H1 (cell line): Measurements from ENCODE around the gene AMBP. TPM values are rescaled to one million over a fixed set of nuclear protein-coding genes. Genes with fewer than 3 reads are reported as not detected.

Experiments
- CTCF ChIA-PET: fragments of 300-600 bp; sonication (Branson Sonifier 250); formaldehyde crosslinking; loops from one replicate; lab custom pipeline; 2021; ENCODE audit not compliant: partially characterized antibody; lab: Charles Lee
- POLR2A ChIA-PET: fragments of 300-600 bp; sonication (Branson Sonifier 250); formaldehyde crosslinking; loops from one replicate; lab custom pipeline; 2021; ENCODE audit warnings: inconsistent platforms; ENCODE audit not compliant: partially characterized antibody; lab: Charles Lee
- DNase-seq, 2 experiments: peaks; one replicate each; pipeline versions ENCODE4 v3.0.0 to v3.0.0-alpha.2; 2010 to 2022; ENCODE audit warnings: low spot score in 2 of 2, low read depth in 1 of 2, mixed read lengths in 1 of 2
- FAIRE-seq: peaks from 2 replicates; lab custom pipeline; 2011; peaks lifted over from hg19 to GRCh38; lab: Jason Lieb, UNC
- H2AFZ ChIP-seq: 2 replicates; pipeline ENCODE4 v1.8.1; 2012; ENCODE audit warnings: low read length, inconsistent platforms
- H2AK5ac ChIP-seq: 2 replicates; pipeline ENCODE4 v1.6.1; 2013; ENCODE audit warnings: low read depth, low read length
- H2BK120ac ChIP-seq: replicated peaks from 2 replicates; pipeline ENCODE3; 2013; ENCODE audit warnings: low read depth, low read length, inconsistent platforms
- H2BK12ac ChIP-seq: 2 replicates; pipeline ENCODE4 v1.6.1; 2013; ENCODE audit warnings: low read depth, low read length
- H2BK15ac ChIP-seq: 2 replicates; pipeline ENCODE4 v1.6.1; 2013; ENCODE audit warnings: low read length
- H2BK20ac ChIP-seq: 2 replicates; pipeline ENCODE4 v1.6.1; 2013; ENCODE audit warnings: low read length
- H2BK5ac ChIP-seq: 2 replicates; pipeline ENCODE4 v1.6.1; 2013; ENCODE audit warnings: low read depth, low read length
- H3K14ac ChIP-seq: 2 replicates; pipeline ENCODE4 v1.6.1; 2013; ENCODE audit warnings: inconsistent platforms; ENCODE audit not compliant: insufficient read length
- H3K18ac ChIP-seq: 2 replicates; pipeline ENCODE4 v1.6.1; 2013; ENCODE audit warnings: low read length; ENCODE audit errors: extremely low read depth
- H3K23ac ChIP-seq: 2 replicates; pipeline ENCODE4 v1.6.1; 2013; ENCODE audit warnings: inconsistent platforms; ENCODE audit not compliant: insufficient read length
- H3K23me2 ChIP-seq: 2 replicates; pipeline ENCODE4 v1.6.1; 2013; ENCODE audit warnings: low read depth, low read length
- H3K27ac ChIP-seq: 2 replicates; pipeline ENCODE4 v1.6.1; 2011; ENCODE audit warnings: low read depth, low read length, inconsistent platforms
- H3K27me3 ChIP-seq, 4 experiments: replicated peaks in 1 of 4; 1 replicate in 1 of 4; 2 replicates in 3 of 4; pipeline versions ENCODE4 v1.6.1 to v1.8.1; 2011 to 2013; ENCODE audit warnings: low read length in 3 of 4, mild to moderate bottlenecking in 3 of 4, inconsistent platforms in 2 of 4, mixed read lengths in 2 of 4, moderate library complexity in 1 of 4; ENCODE audit not compliant: control insufficient read depth in 3 of 4, insufficient read depth in 3 of 4; ENCODE audit errors: extremely low read depth in 1 of 4
- H3K36me3 ChIP-seq, 4 experiments: 2 replicates each; pipeline versions ENCODE4 v1.6.1 to v1.8.1; 2011 to 2013; ENCODE audit warnings: mild to moderate bottlenecking in 4 of 4, low read length in 3 of 4, moderate library complexity in 2 of 4, control low read depth in 1 of 4, inconsistent platforms in 1 of 4; ENCODE audit not compliant: insufficient read depth in 4 of 4, control insufficient read depth in 2 of 4
- H3K4ac ChIP-seq: replicated peaks from 2 replicates; pipeline ENCODE3; 2013; ENCODE audit warnings: low read length, low read depth, mixed read lengths, inconsistent platforms; ENCODE audit not compliant: insufficient read length
- H3K4me1 ChIP-seq, 4 experiments: replicated peaks in 1 of 4; 1 replicate in 1 of 4; 2 replicates in 3 of 4; pipeline versions ENCODE4 v1.6.1 to v1.8.1; 2011 to 2013; ENCODE audit warnings: low read length in 3 of 4, inconsistent platforms in 2 of 4, mixed read lengths in 1 of 4; ENCODE audit not compliant: insufficient read depth in 4 of 4, control insufficient read depth in 3 of 4
- H3K4me2 ChIP-seq, 2 experiments: 2 replicates each; pipeline versions ENCODE4 v1.6.1 to v1.8.1; 2011 to 2013; ENCODE audit warnings: low read depth in 2 of 2, low read length in 2 of 2, control low read depth in 1 of 2, inconsistent platforms in 1 of 2, mild to moderate bottlenecking in 1 of 2; ENCODE audit not compliant: insufficient read depth in 1 of 2
- H3K4me3 ChIP-seq, 4 experiments: fragments of 200-600, 300-600 bp in 1 of 4; sonication (generic), shearing (Covaris generic), sonication (Bioruptor Twin) in 1 of 4; 2 replicates each; pipeline versions ENCODE4 v1.5.1 to v1.8.1; 2011 to 2016; ENCODE audit warnings: low read length in 4 of 4, low read depth in 3 of 4, control low read depth in 2 of 4, inconsistent platforms in 2 of 4, mild to moderate bottlenecking in 2 of 4, mixed read lengths in 1 of 4, moderate library complexity in 1 of 4; ENCODE audit not compliant: insufficient read depth in 2 of 4; ENCODE audit errors: extremely low read depth in 1 of 4
- H3K56ac ChIP-seq: replicated peaks from 2 replicates; pipeline ENCODE3; 2013; ENCODE audit warnings: low read depth, mild to moderate bottlenecking, mixed read lengths, low read length, inconsistent platforms; ENCODE audit not compliant: insufficient read length
- H3K79me1 ChIP-seq: 2 replicates; pipeline ENCODE4 v1.6.1; 2013; ENCODE audit warnings: low read depth, low read length, control low read depth
- H3K79me2 ChIP-seq, 2 experiments: 2 replicates each; pipeline versions ENCODE4 v1.6.1 to v1.8.1; 2012 to 2013; ENCODE audit warnings: low read length in 2 of 2, mild to moderate bottlenecking in 2 of 2, inconsistent platforms in 1 of 2; ENCODE audit not compliant: insufficient read depth in 2 of 2, control insufficient read depth in 1 of 2
- H3K9ac ChIP-seq, 4 experiments: replicated peaks in 1 of 4; 1 replicate in 1 of 4; 2 replicates in 3 of 4; pipeline versions ENCODE4 v1.6.1 to v1.8.1; 2011 to 2013; ENCODE audit warnings: low read depth in 3 of 4, low read length in 3 of 4, control low read depth in 2 of 4, mild to moderate bottlenecking in 2 of 4, moderate library complexity in 2 of 4, inconsistent platforms in 1 of 4; ENCODE audit errors: extremely low read depth in 1 of 4
- H3K9me3 ChIP-seq, 2 experiments: 2 replicates each; pipeline versions ENCODE4 v1.6.1 to v1.8.1; 2012 to 2013; ENCODE audit warnings: mild to moderate bottlenecking in 2 of 2, moderate library complexity in 2 of 2, control low read depth in 1 of 2, inconsistent platforms in 1 of 2, low read depth in 1 of 2, low read length in 1 of 2, mixed read lengths in 1 of 2; ENCODE audit not compliant: insufficient read depth in 2 of 2
- H4K20me1 ChIP-seq, 2 experiments: replicated peaks in 1 of 2; 2 replicates each; pipeline versions ENCODE3 to v1.8.1; 2011 to 2013; ENCODE audit warnings: inconsistent platforms in 2 of 2, low read length in 2 of 2, mild to moderate bottlenecking in 1 of 2; ENCODE audit not compliant: insufficient read depth in 2 of 2, control insufficient read depth in 1 of 2
- H4K5ac ChIP-seq: 2 replicates; pipeline ENCODE4 v1.6.1; 2013; ENCODE audit warnings: low read length, low read depth, mixed read lengths, inconsistent platforms; ENCODE audit not compliant: insufficient read length
- H4K8ac ChIP-seq: 2 replicates; pipeline ENCODE4 v1.8.0; 2013; ENCODE audit warnings: mild to moderate bottlenecking, moderate library complexity, low read length, inconsistent platforms; ENCODE audit not compliant: insufficient read depth; ENCODE audit errors: extremely low read depth
- H4K91ac ChIP-seq: replicated peaks from 2 replicates; pipeline ENCODE3; 2013; ENCODE audit warnings: low read length, mixed read lengths, inconsistent platforms; ENCODE audit not compliant: insufficient read length
- BACH1 ChIP-seq: IDR thresholded peaks from 2 replicates; pipeline ENCODE4 v1.6.1; 2012; ENCODE audit warnings: low read length, improper control_type of control experiment
- CBX5 ChIP-seq: fragments of 300-800, 300-1000 bp; sonication (generic); IDR thresholded peaks from 2 replicates; pipeline ENCODE4 v1.7.1; 2016; ENCODE audit warnings: antibody characterized with exemption, low read length, low read depth
- CHD1 ChIP-seq: IDR thresholded peaks from 2 replicates; pipeline ENCODE4 v1.6.1; 2012; ENCODE audit warnings: low read depth, low read length, improper control_type of control experiment
- FOSL1 ChIP-seq: IDR thresholded peaks from 2 replicates; pipeline ENCODE4 v1.6.1; 2011; ENCODE audit warnings: mild to moderate bottlenecking, low read depth, low read length, moderate library complexity; ENCODE audit not compliant: insufficient read depth
- GABPA ChIP-seq: IDR thresholded peaks from 2 replicates; pipeline ENCODE4 v1.6.1; 2011; ENCODE audit warnings: mild to moderate bottlenecking, low read length, moderate library complexity, borderline replicate concordance; ENCODE audit not compliant: insufficient read depth
- NANOG ChIP-seq: IDR thresholded peaks from 2 replicates; pipeline ENCODE4 v1.6.1; 2011; ENCODE audit warnings: low read length, low read depth, mild to moderate bottlenecking, inconsistent platforms; ENCODE audit not compliant: insufficient read depth, poor library complexity, severe bottlenecking
- RAD21 ChIP-seq, 2 experiments: IDR thresholded peaks in 1 of 2; conservative IDR thresholded peaks in 1 of 2; 2 replicates each; pipeline ENCODE4 v1.6.1; 2011; ENCODE audit warnings: low read depth in 2 of 2, low read length in 2 of 2, improper control_type of control experiment in 1 of 2, inconsistent platforms in 1 of 2, mild to moderate bottlenecking in 1 of 2, moderate library complexity in 1 of 2
- RXRA ChIP-seq: IDR thresholded peaks from 2 replicates; pipeline ENCODE4 v1.6.1; 2011; ENCODE audit warnings: low read depth, mild to moderate bottlenecking, low read length, moderate library complexity; ENCODE audit not compliant: insufficient read depth
- TAF1 ChIP-seq: IDR thresholded peaks from 2 replicates; pipeline ENCODE4 v1.6.1; 2011; ENCODE audit warnings: mild to moderate bottlenecking, low read depth, low read length
- USF2 ChIP-seq: IDR thresholded peaks from 2 replicates; pipeline ENCODE4 v1.6.1; 2011; ENCODE audit warnings: low read length, improper control_type of control experiment
- WGBS, 2 experiments: shearing (Covaris generic) in 1 of 2; methylation state at CpG; one replicate each; pipeline versions ENCODE4 v1.1.6 to v1.1.7; 2013 to 2015; ENCODE audit warnings: low lambda C conversion rate in 2 of 2, mixed read lengths in 2 of 2, inconsistent platforms in 1 of 2, low coverage in 1 of 2, missing lambda C conversion rate in 1 of 2; ENCODE audit not compliant: insufficient replicate concordance in 2 of 2, insufficient coverage in 1 of 2, insufficient read length in 1 of 2; ENCODE audit errors: extremely low coverage in 1 of 2, missing lambda C conversion rate in 1 of 2; 5-methylcytosine and 5-hydroxymethylcytosine counted together
- polyA plus RNA-seq, 7 experiments: library from polyadenylated mRNA; depleted of rRNA in 3 of 7; stranded (reverse) in 5 of 7; unstranded in 2 of 7; fragments of >200 nt in 5 of 7; fragments of 200-250 nt in 2 of 7; gene quantifications; 1 replicate in 5 of 7; 2 replicates in 1 of 7; 4 replicates in 1 of 7; pipeline versions ENCODE4 v1.2.1 to v1.2.3, GENCODE V29; 2011 to 2013; ENCODE audit warnings: missing spikeins in 2 of 7, mixed read lengths in 2 of 7
- total RNA-seq: library from RNA; stranded (reverse); fragmentation: NEBNext Ultra II Directional; extraction: Animal tissue kit (Norgen Biotek cat#: 25700); gene quantifications from 2 replicates; pipeline ENCODE4 v1.2.1, GENCODE V29; 2021

Gene AMBP
- total and polyA plus RNA-seq, 2 of the 8 experiments (the other 6 are each of a cell fraction or from before 2014, with no cell fraction given), result 3.0 to 4.0 TPM

GRCh38 chr9:114120192-114121014, 42.3 kb upstream of the AMBP start:
- Histone ChIP-seq H3K4me3 (no peak overlapping the region), H2BK5ac (no peak overlapping the region), H4K91ac (no peak overlapping the region), H3K27me3 (peaks cover 0 to 3% (median 0%) of the 10 kb centered on the region in 4 experiments; a peak in 1 of 7 replicates), H3K4me1 (peaks cover 0 to 9% (median 1%) of the 10 kb centered on the region in 4 experiments; a peak in 4 of 7 replicates), H3K4ac (no peak overlapping the region), H3K4me2 (no peak overlapping the region), H3K18ac (no peak overlapping the region), H4K8ac (no peak overlapping the region), H2BK15ac (no peak overlapping the region), H3K9ac (no peak overlapping the region), H3K23ac (no peak overlapping the region), H2BK120ac (no peak overlapping the region), H2AK5ac (no peak overlapping the region), H3K56ac (peak overlapping the region; percentile 60), H3K23me2 (peaks cover 3% of the 10 kb centered on the region; the same call in 1 of the 2 replicates), H4K5ac (no peak overlapping the region), H3K14ac (no peak overlapping the region), H3K79me2 (no peaks in the 10 kb centered on the region), H2AFZ (no peak overlapping the region), H3K36me3 (no peaks in the 10 kb centered on the region), H3K79me1 (no peaks in the 10 kb centered on the region), H4K20me1 (peaks cover 0 to 2% of the 10 kb centered on the region in 2 experiments), H2BK12ac (no peak overlapping the region), H2BK20ac (no peak overlapping the region), H3K27ac (no peak overlapping the region), H3K9me3 (no peaks in the 10 kb centered on the region)
- ChIA-PET POLR2A (no interaction called here), CTCF (interaction anchor here (0.7 to 11.0 kb wide), 5 partner anchors 10 to 171 kb away, joined by 3 to 123 read pairs (median 3); partner anchors contain the start of gene COL27A1)
- FAIRE-seq (no peak), DNase-seq (no peak)
- 91% methylated on average over 4 of the region's 4 CpGs; no CpG with 5 or more reads in 1 of the 2 experiments for WGBS, 2 experiments
- TF ChIP-seq USF2, result no peak
- no peak for TF ChIP-seq RAD21 (IDR thresholded peaks at IDR 0.05 in 1 of 2, conservative IDR thresholded peaks at IDR 0.05 in 1 of 2; ENCODE audit: low read depth in 2 of 2, low read length in 2 of 2)
- no peak for TF ChIP-seq GABPA
- TF ChIP-seq RXRA, result no peak
- TF ChIP-seq FOSL1, result no peak
- no peak for TF ChIP-seq TAF1
- TF ChIP-seq CBX5, result no peak
- TF ChIP-seq CHD1, result no peak
- TF ChIP-seq BACH1, result no peak
- TF ChIP-seq NANOG, result no peak
